GM12864 (cell line): ENCODE measurements around the gene CHRNB4.

ENCODE experiments used
- DNase-seq: peaks from one replicate; pipeline ENCODE4 v3.0.0-alpha.2; 2011; ENCODE audit warnings: low read depth
- H3K4me3 ChIP-seq: 2 replicates; pipeline ENCODE4 v1.5.1; 2011; ENCODE audit warnings: mild to moderate bottlenecking, low read depth, low read length, control low read depth
- TF ChIP-seq, protein P1 (sequence below): IDR thresholded peaks from 2 replicates; pipeline ENCODE4 v1.5.1; 2011; ENCODE audit warnings: low read depth, mild to moderate bottlenecking, moderate library complexity, low read length, control low read depth, inconsistent platforms; ENCODE audit errors: missing control alignments

CHRNB4 gene

GRCh38 chr15:78633348-78633747 lies 7.7 kb downstream of the CHRNB4 start:
- no peak overlapping the region for H3K4me3 ChIP-seq
- DNase-seq, result no peak
- TF ChIP-seq, protein P1, sequence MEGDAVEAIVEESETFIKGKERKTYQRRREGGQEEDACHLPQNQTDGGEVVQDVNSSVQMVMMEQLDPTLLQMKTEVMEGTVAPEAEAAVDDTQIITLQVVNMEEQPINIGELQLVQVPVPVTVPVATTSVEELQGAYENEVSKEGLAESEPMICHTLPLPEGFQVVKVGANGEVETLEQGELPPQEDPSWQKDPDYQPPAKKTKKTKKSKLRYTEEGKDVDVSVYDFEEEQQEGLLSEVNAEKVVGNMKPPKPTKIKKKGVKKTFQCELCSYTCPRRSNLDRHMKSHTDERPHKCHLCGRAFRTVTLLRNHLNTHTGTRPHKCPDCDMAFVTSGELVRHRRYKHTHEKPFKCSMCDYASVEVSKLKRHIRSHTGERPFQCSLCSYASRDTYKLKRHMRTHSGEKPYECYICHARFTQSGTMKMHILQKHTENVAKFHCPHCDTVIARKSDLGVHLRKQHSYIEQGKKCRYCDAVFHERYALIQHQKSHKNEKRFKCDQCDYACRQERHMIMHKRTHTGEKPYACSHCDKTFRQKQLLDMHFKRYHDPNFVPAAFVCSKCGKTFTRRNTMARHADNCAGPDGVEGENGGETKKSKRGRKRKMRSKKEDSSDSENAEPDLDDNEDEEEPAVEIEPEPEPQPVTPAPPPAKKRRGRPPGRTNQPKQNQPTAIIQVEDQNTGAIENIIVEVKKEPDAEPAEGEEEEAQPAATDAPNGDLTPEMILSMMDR, result no peak

GRCh38 chr15:78630886-78631633 lies 9.9 kb downstream of the CHRNB4 start:
- TF ChIP-seq, protein P1, result no peak
- no peak overlapping the region for H3K4me3 ChIP-seq
- DNase-seq, result no peak

- no peak overlapping the region for H3K4me3 ChIP-seq
- TF ChIP-seq, protein P1, result no peak
- no peak for DNase-seq
Measured at GRCh38 chr15:78629716-78630065, 11.3 kb downstream of the CHRNB4 start.

- no peak for DNase-seq
- TF ChIP-seq, protein P1, result no peak
- H3K4me3 ChIP-seq, result no peak overlapping the region
Measured at GRCh38 chr15:78629031-78629715, 11.8 kb downstream of the CHRNB4 start.

- TF ChIP-seq, protein P1, result no peak
- DNase-seq, result no peak
- no peak overlapping the region for H3K4me3 ChIP-seq
Measured at GRCh38 chr15:78628227-78628626, 12.8 kb downstream of the CHRNB4 start.

DNA sequence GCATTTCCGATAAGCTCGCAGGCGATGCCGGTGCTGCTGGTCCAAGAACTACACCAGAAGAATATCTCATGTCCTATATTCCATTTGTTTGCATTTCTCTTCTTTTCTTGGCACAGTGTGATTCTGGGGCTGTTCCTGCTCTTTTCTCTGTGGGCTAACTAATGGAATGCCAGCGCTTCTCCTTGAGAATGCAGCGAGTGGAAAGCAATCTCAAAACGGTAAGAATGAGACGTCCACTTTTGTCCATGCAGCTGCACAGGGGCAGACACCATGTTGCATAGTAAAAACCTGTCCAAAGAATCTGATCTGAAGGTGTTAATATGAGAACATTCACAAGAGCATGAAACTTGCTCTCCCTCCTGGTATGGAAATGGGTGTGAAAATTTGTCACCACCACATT lies 13.7 kb downstream of the CHRNB4 start:
- no peak overlapping the region for H3K4me3 ChIP-seq
- TF ChIP-seq, protein P1, result no peak
- no peak for DNase-seq
